Aorta (tissue), 5 donors: ENCODE results near the gene PPME1. TPM values are rescaled to one million over a fixed set of nuclear protein-coding genes. Genes with fewer than 3 reads are reported as not detected.
"Not testable (repeated sequence)": the region's sequence is repeated elsewhere in the genome, so short reads cannot be mapped to it uniquely, and the experiment has no call there.

Source experiments
- ATAC-seq: fragments of 200-7000 bp; cut with Tn5 transposase; one replicate; pipeline ENCODE4 v1.9.1; 2022; ENCODE audit warnings: moderate library complexity; ENCODE audit not compliant: low FRiP score
- DNase-seq, 2 donors: peaks; one replicate each; pipeline ENCODE4 v3.0.0-alpha.2; 2020
- H3K27ac ChIP-seq, 2 donors: one replicate each; pipeline ENCODE4 v1.5.1; 2013; ENCODE audit warnings: low read length in 2 of 2, mild to moderate bottlenecking in 2 of 2, moderate library complexity in 2 of 2, control low read depth in 1 of 2, inconsistent platforms in 1 of 2, low read depth in 1 of 2
- H3K27me3 ChIP-seq, 2 donors: one replicate each; pipeline ENCODE4 v1.6.1; 2013; ENCODE audit warnings: control low read depth in 1 of 2, low read length in 1 of 2, mild to moderate bottlenecking in 1 of 2, moderate library complexity in 1 of 2; ENCODE audit not compliant: insufficient read depth in 2 of 2, control insufficient read depth in 1 of 2
- H3K36me3 ChIP-seq, 2 donors: one replicate each; pipeline ENCODE4 v1.6.1; 2013; ENCODE audit warnings: control low read depth in 1 of 2, low read length in 1 of 2, mild to moderate bottlenecking in 1 of 2; ENCODE audit not compliant: insufficient read depth in 2 of 2, control insufficient read depth in 1 of 2
- H3K4me1 ChIP-seq, 2 donors: one replicate each; pipeline ENCODE4 v1.6.1; 2013; ENCODE audit warnings: low read length in 2 of 2, control low read depth in 1 of 2, mild to moderate bottlenecking in 1 of 2, moderate library complexity in 1 of 2; ENCODE audit not compliant: insufficient read depth in 2 of 2, control insufficient read depth in 1 of 2
- H3K4me3 ChIP-seq, 2 donors: one replicate each; pipeline ENCODE4 v1.5.1; 2013; ENCODE audit warnings: low read length in 2 of 2, control low read depth in 1 of 2, mild to moderate bottlenecking in 1 of 2
- H3K9me3 ChIP-seq: one replicate; pipeline ENCODE4 v1.6.1; 2013; ENCODE audit warnings: mild to moderate bottlenecking, low read length; ENCODE audit not compliant: control insufficient read depth
- WGBS, 2 donors: extraction: QIAGEN DNeasy Blood & Tissue Kit; methylation state at CpG; one replicate each; pipeline ENCODE4 v1.1.7; 2013; 5-methylcytosine and 5-hydroxymethylcytosine counted together
- intact Hi-C, 2 donors: fragments of 100-400 bp; cut with DNase I; formaldehyde crosslinking; loops; one replicate each; pipeline versions ENCODE4 v1.14.2 to v1.15.0; 2022
- polyA plus RNA-seq, 2 donors: library from polyadenylated mRNA; stranded (reverse); fragments of 200-250 nt; gene quantifications; one replicate each; pipeline ENCODE4 v1.2.3, GENCODE V29; 2013
- total RNA-seq, 2 donors: library from RNA; stranded (reverse); fragmentation: NEBNext Ultra II Directional; extraction: Animal tissue kit (Norgen Biotek cat#: 25700); gene quantifications; one replicate each; pipeline ENCODE4 v1.2.1, GENCODE V29; 2021
- donor health status: healthy with polysubstance abuse.
- donor health status: Bipolar disorder and iron deficiency.
- donor health status: DM: no; HTN: no; CAD: no.
- donor health status: DM: no; HTN: no; CAD: no.
- donor health status: DM: yes; HTN: yes; CAD: no.

Gene PPME1
- total and polyA plus RNA-seq, 4 donors, result 17.2 to 43.2 (median 29.2) TPM

DNA sequence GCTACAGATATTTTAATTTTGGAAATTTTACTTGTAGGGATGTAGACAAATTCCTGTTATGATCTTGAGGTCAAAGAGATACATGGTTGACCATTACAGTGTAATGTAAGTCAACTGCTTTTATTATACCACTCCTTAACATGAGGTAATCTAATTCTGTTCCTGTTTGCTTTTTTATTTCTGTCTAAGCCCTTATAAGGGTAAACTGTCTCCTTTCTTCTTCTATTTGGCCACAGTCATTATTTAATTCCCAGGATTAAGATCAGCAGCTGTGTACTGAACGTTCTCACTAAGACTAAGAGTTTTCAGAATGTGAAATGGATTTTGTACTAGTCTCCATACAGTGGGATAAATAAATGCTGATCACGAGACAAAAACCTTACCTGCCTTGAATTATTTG lies 33.1 kb upstream of the PPME1 start:
- Histone ChIP-seq H3K27me3 (no peaks in the 10 kb centered on the region), H3K27ac (peak overlapping the region in 1 of 2 donors; percentile 28), H3K36me3 (peaks cover 0 to 2% of the 10 kb centered on the region in 2 donors), H3K9me3 (no peaks in the 10 kb centered on the region), H3K4me1 (no peaks in the 10 kb centered on the region), H3K4me3 (no peak overlapping the region)
- intact Hi-C loops, result no loop called here
- ATAC-seq (no peak), DNase-seq (no peak)
- WGBS, 2 donors, result 39 to 41% methylated on average over 2 of the region's 2 CpGs

DNA sequence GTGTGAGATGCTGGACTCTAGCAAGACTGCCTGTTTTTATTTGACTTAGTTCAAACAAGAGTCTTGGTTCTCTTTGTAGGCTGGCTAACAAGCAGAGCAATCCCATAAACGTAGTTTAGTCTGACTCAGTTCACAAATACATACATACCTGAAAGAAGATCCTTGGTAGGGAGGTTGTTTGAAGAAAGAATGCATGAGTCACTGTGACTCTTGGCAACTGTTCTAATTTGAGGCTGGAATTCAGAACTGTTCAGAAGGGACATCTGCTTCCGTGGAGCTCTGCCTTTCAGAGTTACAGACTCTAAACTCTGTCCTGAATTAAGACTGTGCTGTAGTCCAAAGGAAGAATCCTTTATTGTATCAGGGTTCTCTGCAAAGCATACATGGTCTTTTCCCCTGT lies 32.5 kb upstream of the PPME1 start:
- ATAC-seq (no peak), DNase-seq (no peak)
- Histone ChIP-seq H3K27ac (peak overlapping the region in 1 of 2 donors; percentile 28), H3K4me1 (no peaks in the 10 kb centered on the region), H3K36me3 (peaks cover 0 to 2% of the 10 kb centered on the region in 2 donors), H3K27me3 (no peaks in the 10 kb centered on the region), H3K4me3 (no peak overlapping the region), H3K9me3 (no peaks in the 10 kb centered on the region)
- WGBS, 2 donors, result 3 to 5% methylated on average over 2 of the region's 2 CpGs
- intact Hi-C loops, result no loop called here

DNA sequence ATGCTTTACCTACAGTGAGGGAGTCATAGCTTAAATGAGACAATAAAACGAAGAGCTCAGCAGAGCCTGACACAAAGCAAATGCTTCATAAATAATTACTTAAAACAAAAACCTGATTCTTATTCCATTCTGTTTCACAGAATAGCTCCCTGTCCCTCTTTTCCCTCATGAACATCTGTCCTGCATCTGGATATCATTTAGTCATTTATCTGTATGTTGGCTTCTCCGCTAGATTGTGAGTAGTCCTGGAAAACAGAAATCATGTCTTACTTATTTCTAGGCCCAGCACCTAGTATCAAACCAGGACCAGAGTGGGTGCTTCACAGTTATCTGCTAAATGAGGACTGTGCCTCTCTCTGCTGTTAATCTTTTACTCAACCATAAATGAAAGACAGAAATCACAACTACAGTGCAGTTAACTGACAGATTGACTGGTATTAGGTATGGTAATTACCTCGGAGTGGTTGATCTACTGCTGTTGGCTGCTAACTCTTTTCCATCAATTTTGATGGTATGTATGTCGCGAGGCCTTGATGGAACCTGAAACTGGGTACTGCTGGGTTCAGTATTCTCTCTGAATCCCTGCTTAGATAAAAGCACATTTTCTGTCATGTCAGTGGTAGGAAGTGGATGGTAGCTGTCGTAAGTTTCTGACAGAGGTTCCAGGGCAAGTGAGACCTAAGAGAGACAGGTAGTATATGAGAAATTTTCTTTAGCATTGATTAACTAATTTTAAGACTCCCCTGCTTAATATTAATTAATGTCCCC lies 31.8 kb upstream of the PPME1 start:
- H3K4me3 ChIP-seq, result no peak overlapping the region
- H3K27ac ChIP-seq, result no peak overlapping the region
- no peaks in the 10 kb centered on the region for H3K4me1 ChIP-seq
- intact Hi-C loops, result no loop called here
- H3K9me3 ChIP-seq, result no peaks in the 10 kb centered on the region
- H3K27me3 ChIP-seq, result no peaks in the 10 kb centered on the region
- H3K36me3 ChIP-seq, result peaks cover 0 to 2% of the 10 kb centered on the region in 2 donors
- ATAC-seq (no peak), DNase-seq (no peak)
- WGBS, 2 donors, result 94 to 96% methylated on average over 6 of the region's 6 CpGs

DNA sequence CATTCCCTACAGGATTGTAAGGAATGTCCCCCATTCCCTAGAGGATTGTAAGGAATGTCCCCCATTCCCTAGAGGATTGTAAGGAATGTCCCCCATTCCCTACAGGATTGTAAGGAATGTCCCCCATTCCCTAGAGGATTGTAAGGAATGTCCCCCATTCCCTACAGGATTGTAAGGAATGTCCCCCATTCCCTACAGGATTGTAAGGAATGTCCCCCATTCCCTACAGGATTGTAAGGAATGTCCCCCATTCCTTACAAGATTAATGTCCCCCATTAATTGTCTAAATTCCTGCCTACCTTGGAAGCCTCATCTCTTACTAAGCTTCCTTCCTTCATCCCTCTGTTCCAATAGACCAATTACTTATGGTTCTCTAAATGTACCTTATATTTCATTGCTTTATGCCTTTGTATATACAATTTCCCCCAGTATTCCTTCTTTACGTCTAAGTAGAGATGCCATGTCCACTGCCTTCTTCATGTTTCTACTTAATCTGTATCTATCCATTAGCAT lies 31.1 kb upstream of the PPME1 start:
- H3K27ac ChIP-seq, H3K36me3 ChIP-seq, H3K4me3 ChIP-seq, H3K9me3 ChIP-seq, H3K4me1 ChIP-seq, DNase-seq, intact Hi-C loops, ATAC-seq, H3K27me3 ChIP-seq: not testable (repeated sequence)
- WGBS, 2 donors, result 93 to 97% methylated on average over 1 of the region's 1 CpG

DNA sequence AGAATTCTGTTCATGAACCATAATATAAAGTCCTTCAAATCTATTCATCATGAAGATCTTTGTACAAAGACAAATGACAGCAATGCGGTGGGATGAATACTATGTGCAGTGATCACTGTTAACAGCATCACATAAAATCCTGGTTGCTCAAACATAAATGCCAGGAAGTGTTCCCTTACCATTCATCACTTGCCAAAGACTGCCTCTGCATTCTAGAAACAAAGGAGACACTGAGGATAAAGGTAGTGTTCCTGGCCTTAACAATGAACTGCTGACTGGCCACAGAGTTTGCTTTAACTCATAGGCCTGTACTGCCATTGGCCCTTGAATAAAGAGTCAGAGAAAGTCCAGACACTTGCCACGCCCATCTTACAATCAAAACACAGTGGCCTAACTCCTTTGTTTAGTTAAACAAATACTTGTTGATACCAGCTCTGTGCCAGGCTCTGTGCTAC lies 29.8 kb upstream of the PPME1 start:
- no peak for DNase-seq
- Histone ChIP-seq H3K9me3 (no peaks in the 10 kb centered on the region), H3K36me3 (no peaks in the 10 kb centered on the region), H3K4me3 (no peak overlapping the region), H3K4me1 (no peaks in the 10 kb centered on the region), H3K27ac (no peak overlapping the region), H3K27me3 (no peaks in the 10 kb centered on the region)
- WGBS, 2 donors, result 89 to 94% methylated on average over 2 of the region's 2 CpGs
- intact Hi-C loops, result no loop called here
- ATAC-seq, result no peak

DNA sequence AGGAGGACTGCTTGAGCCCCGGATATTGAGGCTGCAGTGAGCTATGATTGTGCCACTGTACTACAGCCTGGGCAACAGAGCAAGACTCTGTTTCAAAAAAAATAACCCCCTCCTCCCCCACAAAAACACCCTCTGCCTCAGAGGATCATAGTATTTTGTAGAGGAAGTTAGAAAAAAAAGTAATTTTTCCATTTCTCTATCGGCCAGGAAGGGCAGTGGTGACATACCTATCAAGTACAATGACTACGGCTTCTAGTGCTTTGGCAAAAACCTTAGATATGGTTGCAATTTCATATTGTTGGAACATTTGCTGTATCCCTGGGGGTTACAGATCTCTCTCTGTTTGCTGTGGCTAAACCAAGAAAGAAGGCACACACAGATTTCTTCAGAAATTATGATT lies 29.2 kb upstream of the PPME1 start:
- Histone ChIP-seq H3K27me3 (no peaks in the 10 kb centered on the region), H3K9me3 (no peaks in the 10 kb centered on the region), H3K27ac (no peak overlapping the region), H3K36me3 (no peaks in the 10 kb centered on the region), H3K4me1 (no peaks in the 10 kb centered on the region), H3K4me3 (no peak overlapping the region)
- DNase-seq, result no peak
- intact Hi-C loops, result no loop called here
- WGBS, 2 donors, result 66 to 73% methylated on average over 3 of the region's 3 CpGs
- no peak for ATAC-seq

DNA sequence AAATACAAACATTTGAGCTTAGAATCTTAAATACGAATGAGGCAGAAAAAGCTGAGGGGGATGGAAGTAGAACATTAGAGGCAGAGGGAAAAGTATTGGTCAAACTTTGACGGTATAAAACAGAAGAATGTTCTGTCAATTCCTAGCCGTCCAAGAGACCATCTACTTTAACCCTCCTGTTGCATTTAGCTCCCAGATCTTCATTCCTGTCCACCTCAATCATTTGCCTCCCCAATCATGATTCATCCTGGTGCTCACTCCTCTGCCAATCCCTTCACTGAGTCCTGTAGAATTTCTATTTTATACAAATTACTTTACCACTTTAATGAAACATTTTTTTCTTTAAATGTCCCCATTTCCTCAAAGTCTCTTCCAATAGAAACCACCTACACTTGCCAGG lies 28.5 kb upstream of the PPME1 start:
- Histone ChIP-seq H3K36me3 (no peaks in the 10 kb centered on the region), H3K27ac (no peak overlapping the region), H3K4me3 (no peak overlapping the region), H3K9me3 (no peaks in the 10 kb centered on the region), H3K4me1 (no peaks in the 10 kb centered on the region), H3K27me3 (no peaks in the 10 kb centered on the region)
- ATAC-seq (no peak), DNase-seq (no peak)
- intact Hi-C loops, result no loop called here
- WGBS, 2 donors, result 82 to 84% methylated on average over 3 of the region's 3 CpGs

DNA sequence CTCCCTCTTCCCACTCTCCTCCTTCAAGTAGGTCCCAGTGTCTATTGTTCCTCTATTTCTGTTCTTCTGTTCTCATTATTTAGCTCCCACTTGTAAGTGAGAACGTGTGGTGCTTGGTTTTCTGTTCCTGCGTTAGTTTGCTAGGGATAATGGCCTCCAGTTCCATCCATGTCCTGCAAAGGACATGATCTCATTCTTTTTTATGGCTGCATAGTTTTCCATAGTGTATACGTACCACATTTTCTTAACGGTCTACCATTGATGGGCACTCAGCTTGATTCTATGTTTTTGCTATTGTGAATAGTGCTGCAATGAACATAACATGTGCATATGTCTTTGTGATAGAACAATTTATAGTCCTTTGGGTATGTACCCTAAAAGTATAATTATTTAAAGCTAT lies 26.5 kb upstream of the PPME1 start:
- Histone ChIP-seq H3K9me3 (no peaks in the 10 kb centered on the region), H3K4me3 (no peak overlapping the region), H3K27ac (no peak overlapping the region), H3K4me1 (no peaks in the 10 kb centered on the region), H3K36me3 (no peaks in the 10 kb centered on the region), H3K27me3 (no peaks in the 10 kb centered on the region)
- ATAC-seq (no peak), DNase-seq (no peak)
- WGBS, 2 donors, result 96 to 97% methylated on average over 4 of the region's 4 CpGs
- intact Hi-C loops, result no loop called here
